ENCODE results near the gene ATOH7.

GRCh38 chr10:68242051-68242450 is 10.1 kb upstream of the ATOH7 start:
- TF ChIP-seq, protein P1, sequence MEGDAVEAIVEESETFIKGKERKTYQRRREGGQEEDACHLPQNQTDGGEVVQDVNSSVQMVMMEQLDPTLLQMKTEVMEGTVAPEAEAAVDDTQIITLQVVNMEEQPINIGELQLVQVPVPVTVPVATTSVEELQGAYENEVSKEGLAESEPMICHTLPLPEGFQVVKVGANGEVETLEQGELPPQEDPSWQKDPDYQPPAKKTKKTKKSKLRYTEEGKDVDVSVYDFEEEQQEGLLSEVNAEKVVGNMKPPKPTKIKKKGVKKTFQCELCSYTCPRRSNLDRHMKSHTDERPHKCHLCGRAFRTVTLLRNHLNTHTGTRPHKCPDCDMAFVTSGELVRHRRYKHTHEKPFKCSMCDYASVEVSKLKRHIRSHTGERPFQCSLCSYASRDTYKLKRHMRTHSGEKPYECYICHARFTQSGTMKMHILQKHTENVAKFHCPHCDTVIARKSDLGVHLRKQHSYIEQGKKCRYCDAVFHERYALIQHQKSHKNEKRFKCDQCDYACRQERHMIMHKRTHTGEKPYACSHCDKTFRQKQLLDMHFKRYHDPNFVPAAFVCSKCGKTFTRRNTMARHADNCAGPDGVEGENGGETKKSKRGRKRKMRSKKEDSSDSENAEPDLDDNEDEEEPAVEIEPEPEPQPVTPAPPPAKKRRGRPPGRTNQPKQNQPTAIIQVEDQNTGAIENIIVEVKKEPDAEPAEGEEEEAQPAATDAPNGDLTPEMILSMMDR (conservative IDR thresholded peaks at IDR 0.05; ENCODE audit: low read depth, low read length), result no peak
- TF ChIP-seq MAZ (IDR thresholded peaks at IDR 0.05; ENCODE audit: borderline replicate concordance, low read depth, low read length) (no peak), RAD21 (IDR thresholded peaks at IDR 0.05; ENCODE audit: low read length) (no peak), SMC3 (IDR thresholded peaks at IDR 0.05; ENCODE audit: low read depth, low read length) (no peak), FOS (IDR thresholded peaks at IDR 0.05; ENCODE audit: low read depth, low read length) (no peak), MXI1 (IDR thresholded peaks at IDR 0.05; ENCODE audit: borderline replicate concordance, low read depth, low read length) (no peak), MAFK (IDR thresholded peaks at IDR 0.05; ENCODE audit: low read depth, low read length) (no peak), POLR2A (IDR thresholded peaks at IDR 0.05; ENCODE audit: low read depth, low read length) (no peak), CHD1 (IDR thresholded peaks at IDR 0.05; ENCODE audit: low read depth, low read length) (no peak)

Data from IMR-90 (cell line).